ENCODE data around the gene FCRL1.

FCRL1 gene

GRCh38 chr1:157799996-157800395 is 19.9 kb downstream of the FCRL1 start:
- no peak for DNase-seq (ENCODE audit: low spot score)

GRCh38 chr1:157798211-157798610 is 21.7 kb downstream of the FCRL1 start:
- no peak for DNase-seq (ENCODE audit: low spot score)

- no peak for DNase-seq (ENCODE audit: low spot score)
Observed at GRCh38 chr1:157785248-157785647, 34.7 kb downstream of the FCRL1 start.

GRCh38 chr1:157784801-157785200 is 35.1 kb downstream of the FCRL1 start:
- no peak for DNase-seq (ENCODE audit: low spot score)

- DNase-seq (ENCODE audit: low spot score), result no peak
Observed at GRCh38 chr1:157782931-157783330, 37.0 kb downstream of the FCRL1 start.

- no peak for DNase-seq (ENCODE audit: low spot score)
Observed at GRCh38 chr1:157781048-157781447, 38.9 kb downstream of the FCRL1 start.

GRCh38 chr1:157776971-157777391 is 42.9 kb downstream of the FCRL1 start, which contains the start of gene FCRL2:
Gene FCRL2, minus strand, starts transcription at chr1:157777132. Its CDS starts 59 bp downstream, at chr1:157777073.
- no peak for DNase-seq (ENCODE audit: low spot score)

GRCh38 chr1:157775101-157775870 is 44.6 kb downstream of the FCRL1 start:
- no peak for DNase-seq (ENCODE audit: low spot score)

- DNase-seq (ENCODE audit: low spot score), result no peak
Observed at GRCh38 chr1:157774412-157774811, 45.5 kb downstream of the FCRL1 start.

- DNase-seq (ENCODE audit: low spot score), result no peak
Observed at GRCh38 chr1:157773493-157774350, 46.2 kb downstream of the FCRL1 start.

GRCh38 chr1:157771661-157772425 is 48.1 kb downstream of the FCRL1 start:
- no peak for DNase-seq (ENCODE audit: low spot score)

- no peak for DNase-seq (ENCODE audit: low spot score)
Observed at GRCh38 chr1:157770442-157771043, 49.4 kb downstream of the FCRL1 start.

- no peak for DNase-seq (ENCODE audit: low spot score)
Observed at GRCh38 chr1:157766792-157767191, 53.1 kb downstream of the FCRL1 start.

- DNase-seq (ENCODE audit: low spot score), result no peak
Observed at GRCh38 chr1:157758018-157758417, 61.9 kb downstream of the FCRL1 start.

- DNase-seq (ENCODE audit: low spot score), result no peak
Observed at GRCh38 chr1:157753611-157754010, 66.3 kb downstream of the FCRL1 start.

GRCh38 chr1:157751283-157751682 is 68.6 kb downstream of the FCRL1 start:
- no peak for DNase-seq (ENCODE audit: low spot score)

- DNase-seq (ENCODE audit: low spot score), result no peak
Observed at GRCh38 chr1:157748262-157748817, 71.6 kb downstream of the FCRL1 start.

Data from AG20443 (cell line).